WI38 (cell line): ENCODE data around the gene SLC27A4.

Experiments
- H3K4me3 ChIP-seq: 2 replicates; pipeline ENCODE4 v1.5.1; 2011; ENCODE audit warnings: low read depth, mild to moderate bottlenecking, control low read depth, low read length
- CTCF ChIP-seq: IDR thresholded peaks from 2 replicates; pipeline ENCODE4 v1.5.1; 2012; ENCODE audit warnings: low read depth, mild to moderate bottlenecking, control low read depth, low read length

The SLC27A4 gene

GRCh38 chr9:128374221-128374675 lies 33.9 kb downstream of the SLC27A4 start:
- no peak for TF ChIP-seq CTCF
- H3K4me3 ChIP-seq: no peak overlapping the region

GRCh38 chr9:128375865-128376264 lies 35.5 kb downstream of the SLC27A4 start:
- H3K4me3 ChIP-seq: no peak overlapping the region
- no peak for TF ChIP-seq CTCF

- no peak for TF ChIP-seq CTCF
- no peak overlapping the region for H3K4me3 ChIP-seq
Observed at GRCh38 chr9:128382261-128382660, 41.9 kb downstream of the SLC27A4 start.

- no peak overlapping the region for H3K4me3 ChIP-seq
- no peak for TF ChIP-seq CTCF
Observed at GRCh38 chr9:128383007-128383753, 42.9 kb downstream of the SLC27A4 start.

- H3K4me3 ChIP-seq: no peak overlapping the region
- TF ChIP-seq CTCF: no peak
Observed at GRCh38 chr9:128383791-128384190, 43.5 kb downstream of the SLC27A4 start.

- no peak overlapping the region for H3K4me3 ChIP-seq
- TF ChIP-seq CTCF: no peak
Observed at GRCh38 chr9:128384801-128385495, 44.6 kb downstream of the SLC27A4 start.
